Inflammatory macrophage (primary cell): ENCODE results near the gene NAV2.
A peak's percentile ranks its signal among the peaks of the same experiment; 100 is the strongest.

Source experiments
- DNase-seq, 2 donors: peaks; one replicate each; pipeline ENCODE4 v3.0.0-alpha.2; 2020 to 2022

Gene NAV2

GRCh38 chr11:20095189-20095588, 382.6 kb downstream of the NAV2 start:
- DNase-seq, result no peak

GRCh38 chr11:20097319-20098221, 384.9 kb downstream of the NAV2 start:
- DNase-seq, result no peak

- DNase-seq, result no peak
Observed at GRCh38 chr11:20099527-20099926, 386.9 kb downstream of the NAV2 start.

- no peak for DNase-seq
Observed at GRCh38 chr11:20102397-20102796, 389.8 kb downstream of the NAV2 start.

- no peak for DNase-seq
Observed at GRCh38 chr11:20103281-20103680, 390.6 kb downstream of the NAV2 start.

- no peak for DNase-seq
Observed at GRCh38 chr11:20105427-20105826, 392.8 kb downstream of the NAV2 start.

- DNase-seq, result no peak
Observed at GRCh38 chr11:20109731-20110445, 397.3 kb downstream of the NAV2 start.

- DNase-seq, result peak; percentile 22 to 42
Observed at GRCh38 chr11:20110908-20111669, 398.5 kb downstream of the NAV2 start.

- no peak for DNase-seq
Observed at GRCh38 chr11:20111871-20112270, 399.2 kb downstream of the NAV2 start.

- DNase-seq, result peak; percentile 5 to 8
Observed at GRCh38 chr11:20112291-20113148, 399.9 kb downstream of the NAV2 start.

GRCh38 chr11:20113149-20113438, 400.5 kb downstream of the NAV2 start:
- DNase-seq, result no peak

GRCh38 chr11:20114588-20114987, 402.0 kb downstream of the NAV2 start:
- no peak for DNase-seq

- DNase-seq, result no peak
Observed at GRCh38 chr11:20116825-20117224, 404.2 kb downstream of the NAV2 start.

- no peak for DNase-seq
Observed at GRCh38 chr11:20117291-20117690, 404.7 kb downstream of the NAV2 start.

GRCh38 chr11:20118209-20118608, 405.6 kb downstream of the NAV2 start:
- DNase-seq, result no peak

GRCh38 chr11:20119315-20119714, 406.7 kb downstream of the NAV2 start:
- no peak for DNase-seq

GRCh38 chr11:20120134-20120925, 407.7 kb downstream of the NAV2 start:
- no peak for DNase-seq

GRCh38 chr11:20122131-20122530, 409.5 kb downstream of the NAV2 start:
- DNase-seq, result no peak

- DNase-seq, result no peak
Observed at GRCh38 chr11:20125927-20126326, 413.3 kb downstream of the NAV2 start.

GRCh38 chr11:20126724-20127123, 414.1 kb downstream of the NAV2 start:
- DNase-seq, result no peak
